Kidney (tissue), 14 donors: Measurements from ENCODE around the gene PCA3. TPM values are rescaled to one million over a fixed set of nuclear protein-coding genes. Genes with fewer than 3 reads are reported as not detected.
"Not testable (repeated sequence)": the region's sequence is repeated elsewhere in the genome, so short reads cannot be mapped to it uniquely, and the experiment has no call there.

Experiments
- DNase-seq, 5 donors: peaks; one replicate each; pipeline ENCODE4 v3.0.0-alpha.2; 2013 to 2020
- FAIRE-seq: peaks from 2 replicates; lab custom pipeline; 2012; peaks lifted over from hg19 to GRCh38; lab: Jason Lieb, UNC
- H3K27ac ChIP-seq, 2 donors: one replicate each; pipeline ENCODE4 v1.7.0; 2013; ENCODE audit warnings: low read depth in 2 of 2, low read length in 2 of 2, inconsistent platforms in 1 of 2
- H3K27me3 ChIP-seq: one replicate; pipeline ENCODE4 v1.7.1; 2013; ENCODE audit warnings: low read length, inconsistent platforms; ENCODE audit not compliant: control insufficient read depth, insufficient read depth
- H3K36me3 ChIP-seq, 3 donors: one replicate each; pipeline versions ENCODE4 v1.7.0 to v1.7.1; 2013; ENCODE audit warnings: low read length in 3 of 3, control low read depth in 1 of 3, inconsistent platforms in 1 of 3; ENCODE audit not compliant: insufficient read depth in 3 of 3, control insufficient read depth in 2 of 3
- H3K4me1 ChIP-seq, 3 donors: one replicate each; pipeline versions ENCODE4 v1.7.0 to v1.7.1; 2013; ENCODE audit warnings: low read length in 3 of 3, inconsistent platforms in 1 of 3, low read depth in 1 of 3; ENCODE audit not compliant: control insufficient read depth in 2 of 3, insufficient read depth in 2 of 3
- H3K4me3 ChIP-seq, 3 donors: one replicate each; pipeline versions ENCODE4 v1.7.0 to v1.8.1; 2013; ENCODE audit warnings: low read length in 3 of 3, control low read depth in 1 of 3, inconsistent platforms in 1 of 3
- H3K9ac ChIP-seq, 3 donors: one replicate each; pipeline versions ENCODE4 v1.7.0 to v1.7.1; 2013; ENCODE audit warnings: low read length in 3 of 3, control low read depth in 1 of 3, inconsistent platforms in 1 of 3
- H3K9me3 ChIP-seq, 3 donors: one replicate each; pipeline versions ENCODE4 v1.7.0 to v1.7.1; 2013; ENCODE audit warnings: low read length in 3 of 3, control low read depth in 1 of 3, inconsistent platforms in 1 of 3; ENCODE audit not compliant: control insufficient read depth in 2 of 3, insufficient read depth in 1 of 3
- intact Hi-C: fragments of 100-400 bp; cut with DNase I; formaldehyde crosslinking; loops from one replicate; pipeline ENCODE4 v1.11.1; 2022
- polyA plus RNA-seq: library from polyadenylated mRNA; stranded (reverse); fragments of 350-450 nt; fragmentation: Illumina TruSeq; extraction: RNeasy Lipid Tissue Mini Kit (QIAGEN cat#74804); gene quantifications from one replicate; pipeline ENCODE4 v1.2.3, GENCODE V29; 2014; ENCODE audit warnings: low read depth, low replicate concordance; ENCODE audit not compliant: insufficient read depth
- total RNA-seq: library from RNA; stranded (reverse); fragmentation: NEBNext Ultra II Directional; extraction: Animal tissue kit (Norgen Biotek cat#: 25700); gene quantifications from one replicate; pipeline ENCODE4 v1.2.1, GENCODE V29; 2021
- TF ChIP-seq, protein P1 (sequence below): IDR thresholded peaks from 3 replicates; pipeline ENCODE4 v1.5.1; 2012; ENCODE audit warnings: mild to moderate bottlenecking, moderate library complexity, borderline replicate concordance; ENCODE audit not compliant: insufficient read depth; ENCODE audit errors: extremely low read depth
- donor health status: control.
- donor health status: control.
- donor health status: control.
- donor health status: control.
- donor health status: control.
- donor health status: DM: yes; HTN: yes; CAD: no.
- donor health status: Normal renal cell carcinoma (clear cell type).

Gene PCA3
- total and polyA plus RNA-seq, 2 donors from 2014 or later = 0.11 TPM; not detected in 1

DNA sequence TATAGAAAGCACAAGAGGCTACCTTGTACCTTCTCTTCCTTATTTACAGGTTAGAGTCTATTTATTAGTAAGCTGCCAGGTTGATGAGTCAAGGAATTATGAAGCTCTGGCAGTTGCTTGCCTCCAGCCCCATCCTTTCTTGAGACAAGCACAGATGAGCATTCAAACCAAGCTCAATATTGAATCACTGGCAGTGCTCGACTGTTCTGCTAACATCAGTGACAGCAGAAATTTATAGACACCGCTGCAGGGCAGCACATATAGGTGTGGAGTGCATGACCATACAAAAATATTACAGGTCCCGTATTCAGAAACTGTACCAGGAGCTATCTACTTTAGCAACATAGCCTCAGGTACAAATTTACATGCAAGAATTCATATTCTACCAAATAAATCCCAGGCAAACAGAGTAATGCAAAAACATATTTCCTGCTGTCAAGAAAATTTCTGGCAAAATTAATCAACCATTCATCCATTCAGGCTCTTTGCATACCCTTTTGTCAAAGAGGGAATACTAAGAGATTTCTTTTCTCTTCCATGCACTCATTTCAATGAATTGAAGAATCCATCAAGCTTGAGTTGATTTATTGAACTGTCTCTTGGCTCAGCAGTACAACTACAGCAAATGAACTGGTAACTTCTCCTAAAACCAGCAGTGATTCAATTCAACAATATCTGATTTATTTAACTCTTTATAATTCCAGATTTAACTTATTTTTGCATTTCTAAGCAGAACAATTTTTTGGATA is 26.9 kb upstream of the PCA3 start:
- intact Hi-C loops = no loop called here
- FAIRE-seq = no peak
- no peaks in the 10 kb centered on the region for H3K27me3 ChIP-seq

DNA sequence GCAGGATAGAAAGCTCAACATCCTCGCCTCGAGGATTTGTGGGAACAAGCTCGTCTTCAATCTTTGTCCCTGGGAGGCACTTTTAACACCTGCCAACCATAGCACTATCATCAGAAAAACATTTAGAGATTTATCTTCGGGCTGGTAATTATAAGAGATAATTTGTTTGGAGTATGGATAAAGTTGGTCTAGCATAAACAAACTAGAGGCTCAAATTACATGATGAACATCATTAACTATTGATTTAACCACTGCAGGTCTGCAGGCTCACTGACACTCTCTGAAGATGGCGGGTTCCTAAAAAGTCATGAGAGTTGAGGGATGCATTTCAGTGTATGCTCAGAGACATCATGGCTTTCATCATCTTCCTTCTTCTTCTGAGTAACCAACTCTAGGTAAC is 25.8 kb upstream of the PCA3 start:
- DNase-seq (no peak), FAIRE-seq (no peak)
- Histone ChIP-seq H3K4me1 (no peaks in the 10 kb centered on the region), H3K9ac (no peak overlapping the region), H3K9me3 (no peaks in the 10 kb centered on the region), H3K27ac (no peak overlapping the region), H3K36me3 (no peaks in the 10 kb centered on the region), H3K4me3 (no peak overlapping the region), H3K27me3 (no peaks in the 10 kb centered on the region)
- TF ChIP-seq, protein P1, sequence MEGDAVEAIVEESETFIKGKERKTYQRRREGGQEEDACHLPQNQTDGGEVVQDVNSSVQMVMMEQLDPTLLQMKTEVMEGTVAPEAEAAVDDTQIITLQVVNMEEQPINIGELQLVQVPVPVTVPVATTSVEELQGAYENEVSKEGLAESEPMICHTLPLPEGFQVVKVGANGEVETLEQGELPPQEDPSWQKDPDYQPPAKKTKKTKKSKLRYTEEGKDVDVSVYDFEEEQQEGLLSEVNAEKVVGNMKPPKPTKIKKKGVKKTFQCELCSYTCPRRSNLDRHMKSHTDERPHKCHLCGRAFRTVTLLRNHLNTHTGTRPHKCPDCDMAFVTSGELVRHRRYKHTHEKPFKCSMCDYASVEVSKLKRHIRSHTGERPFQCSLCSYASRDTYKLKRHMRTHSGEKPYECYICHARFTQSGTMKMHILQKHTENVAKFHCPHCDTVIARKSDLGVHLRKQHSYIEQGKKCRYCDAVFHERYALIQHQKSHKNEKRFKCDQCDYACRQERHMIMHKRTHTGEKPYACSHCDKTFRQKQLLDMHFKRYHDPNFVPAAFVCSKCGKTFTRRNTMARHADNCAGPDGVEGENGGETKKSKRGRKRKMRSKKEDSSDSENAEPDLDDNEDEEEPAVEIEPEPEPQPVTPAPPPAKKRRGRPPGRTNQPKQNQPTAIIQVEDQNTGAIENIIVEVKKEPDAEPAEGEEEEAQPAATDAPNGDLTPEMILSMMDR = no peak
- intact Hi-C loops = no loop called here

More for the DNA sequence above, 26.9 kb upstream of the PCA3 start:
- Histone ChIP-seq H3K4me1 (no peaks in the 10 kb centered on the region), H3K9ac (no peak overlapping the region), H3K9me3 (no peaks in the 10 kb centered on the region), H3K36me3 (no peaks in the 10 kb centered on the region), H3K4me3 (no peak overlapping the region), H3K27ac (no peak overlapping the region)
- TF ChIP-seq, protein P1 = no peak
- no peak for DNase-seq

DNA sequence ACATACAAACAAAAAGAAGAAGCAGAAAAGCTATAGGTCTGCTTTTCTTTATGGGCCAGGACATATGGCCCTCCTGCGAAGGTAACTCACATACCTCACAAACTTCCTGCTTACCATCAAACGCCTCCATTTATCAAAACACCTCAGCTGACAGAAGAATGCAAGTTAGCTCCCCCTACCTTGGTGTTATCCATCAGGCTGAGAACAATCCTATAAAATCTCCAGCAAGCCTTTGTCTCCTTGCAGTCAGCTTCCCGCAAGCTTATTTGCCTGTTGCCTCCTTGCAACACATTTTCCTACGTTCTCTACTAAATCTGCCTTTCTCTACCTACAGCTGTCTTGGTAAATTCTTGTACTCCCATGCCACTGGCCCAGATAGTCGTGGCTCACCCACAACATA is 22.7 kb upstream of the PCA3 start:
- DNase-seq (no peak), FAIRE-seq (no peak)
- Histone ChIP-seq H3K27me3 (no peaks in the 10 kb centered on the region), H3K4me3 (no peak overlapping the region), H3K9me3 (no peaks in the 10 kb centered on the region), H3K9ac (no peak overlapping the region), H3K36me3 (no peaks in the 10 kb centered on the region), H3K4me1 (no peaks in the 10 kb centered on the region), H3K27ac (no peak overlapping the region)
- intact Hi-C loops = no loop called here
- TF ChIP-seq, protein P1 = no peak

DNA sequence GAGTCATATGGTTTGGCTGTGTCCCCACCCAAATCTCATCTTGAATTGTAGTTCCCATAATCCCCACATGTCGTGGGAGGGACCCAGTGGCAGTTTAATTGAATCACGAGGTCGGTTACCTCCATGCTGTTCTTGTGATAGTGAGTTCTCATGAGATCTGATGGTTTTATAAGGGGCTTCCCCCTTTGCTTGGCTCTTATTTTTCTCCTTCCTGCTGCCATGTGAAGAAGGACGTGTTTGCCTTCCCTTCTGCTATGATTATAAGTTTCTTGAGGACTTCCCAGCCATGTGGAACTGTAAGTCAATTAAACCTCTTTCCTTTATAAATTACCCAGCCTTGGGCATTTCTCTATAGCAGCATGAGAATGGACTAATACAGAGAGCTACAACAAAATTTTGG is 21.3 kb upstream of the PCA3 start:
- H3K27ac ChIP-seq, FAIRE-seq: not testable (repeated sequence)

More for the DNA sequence above, 21.3 kb upstream of the PCA3 start:
- H3K4me3 ChIP-seq, DNase-seq, H3K4me1 ChIP-seq, intact Hi-C loops, H3K9ac ChIP-seq, H3K9me3 ChIP-seq, H3K27me3 ChIP-seq, H3K36me3 ChIP-seq: not testable (repeated sequence)
